ENCODE data around the gene USB1. TPM values are rescaled to one million over a fixed set of nuclear protein-coding genes. Genes with fewer than 3 reads are reported as not detected.

USB1 gene
- total RNA-seq, 1 donor from 2014 or later = 14.9 TPM

- peak overlapping the region; percentile 17 for H3K27ac Mint-ChIP-seq
These were observed 39.7 kb upstream of the USB1 start for GRCh38 chr16:57961538-57961937.

GRCh38 chr16:57962046-57962445 lies 39.2 kb upstream of the USB1 start:
- Mint-ChIP-seq H3K4me3 (no peak overlapping the region), H3K4me1 (peaks cover 3% of the 10 kb centered on the region), H3K27ac (no peak overlapping the region), H3K27me3 (ENCODE audit: insufficient read depth, low read depth) (peaks cover 17% of the 10 kb centered on the region), H3K9me3 (no peaks in the 10 kb centered on the region), H3K36me3 (no peaks in the 10 kb centered on the region)
- Histone ChIP-seq H3K36me3 (no peaks in the 10 kb centered on the region), H3K27ac (no peak overlapping the region), H3K79me2 (ENCODE audit: low read depth) (no peaks in the 10 kb centered on the region), H3K27me3 (no peaks in the 10 kb centered on the region), H3F3A (ENCODE audit: low read depth) (no peaks in the 10 kb centered on the region), H3K4me3 (no peak overlapping the region), H4K20me1 (ENCODE audit: low read depth) (no peaks in the 10 kb centered on the region), H3K9me3 (ENCODE audit: low read depth) (no peaks in the 10 kb centered on the region), H3K9ac (no peak overlapping the region), H3K4me2 (no peak overlapping the region), H2AFZ (replicated peaks) (no peak overlapping the region), H3K4me1 (no peaks in the 10 kb centered on the region)
- TF ChIP-seq EZH2phosphoT487 (IDR thresholded peaks at IDR 0.05) = no peak
- TF ChIP-seq EZH2 (IDR thresholded peaks at IDR 0.05) = no peak
- TF ChIP-seq CTCF (IDR thresholded peaks at IDR 0.05) = no peak
- no peak for DNase-seq (ENCODE audit: low spot score)

More at GRCh38 chr16:57961538-57961937, 39.7 kb upstream of the USB1 start:
- Histone ChIP-seq H3K4me3 (no peak overlapping the region), H3K27ac (no peak overlapping the region), H3K9me3 (ENCODE audit: low read depth) (no peaks in the 10 kb centered on the region), H3K4me2 (no peak overlapping the region), H3F3A (ENCODE audit: low read depth) (no peaks in the 10 kb centered on the region), H3K79me2 (ENCODE audit: low read depth) (no peaks in the 10 kb centered on the region), H4K20me1 (ENCODE audit: low read depth) (no peaks in the 10 kb centered on the region), H3K4me1 (no peaks in the 10 kb centered on the region), H2AFZ (replicated peaks) (no peak overlapping the region), H3K9ac (no peak overlapping the region), H3K27me3 (no peaks in the 10 kb centered on the region), H3K36me3 (no peaks in the 10 kb centered on the region)
- no peak for DNase-seq (ENCODE audit: low spot score)
- Mint-ChIP-seq H3K4me1 (peaks cover 3% of the 10 kb centered on the region), H3K36me3 (no peaks in the 10 kb centered on the region), H3K4me3 (no peak overlapping the region), H3K27me3 (ENCODE audit: insufficient read depth, low read depth) (peaks cover 17% of the 10 kb centered on the region), H3K9me3 (no peaks in the 10 kb centered on the region)
- TF ChIP-seq CTCF (IDR thresholded peaks at IDR 0.05) = no peak
- TF ChIP-seq EZH2 (IDR thresholded peaks at IDR 0.05) = no peak
- TF ChIP-seq EZH2phosphoT487 (IDR thresholded peaks at IDR 0.05) = no peak

- Mint-ChIP-seq H3K4me3 (no peak overlapping the region), H3K9me3 (no peaks in the 10 kb centered on the region), H3K36me3 (no peaks in the 10 kb centered on the region), H3K27me3 (ENCODE audit: insufficient read depth, low read depth) (peaks cover 17% of the 10 kb centered on the region), H3K4me1 (peaks cover 3% of the 10 kb centered on the region), H3K27ac (no peak overlapping the region)
- Histone ChIP-seq H3K9ac (no peak overlapping the region), H3K27me3 (no peaks in the 10 kb centered on the region), H3K4me2 (no peak overlapping the region), H3K9me3 (ENCODE audit: low read depth) (no peaks in the 10 kb centered on the region), H3K79me2 (ENCODE audit: low read depth) (no peaks in the 10 kb centered on the region), H3K36me3 (no peaks in the 10 kb centered on the region), H3K4me1 (no peaks in the 10 kb centered on the region), H2AFZ (replicated peaks) (no peak overlapping the region), H3F3A (ENCODE audit: low read depth) (no peaks in the 10 kb centered on the region), H3K4me3 (no peak overlapping the region), H4K20me1 (ENCODE audit: low read depth) (no peaks in the 10 kb centered on the region), H3K27ac (no peak overlapping the region)
- TF ChIP-seq EZH2phosphoT487 (IDR thresholded peaks at IDR 0.05) (no peak), EZH2 (IDR thresholded peaks at IDR 0.05) (no peak), CTCF (IDR thresholded peaks at IDR 0.05) (no peak)
- no peak for DNase-seq (ENCODE audit: low spot score)
These were observed 38.5 kb upstream of the USB1 start for GRCh38 chr16:57962756-57963155.
